Thyroid gland (tissue), 4 donors: Measurements from ENCODE around the gene CD300LB. TPM values are rescaled to one million over a fixed set of nuclear protein-coding genes. Genes with fewer than 3 reads are reported as not detected.
"Not testable (repeated sequence)": the region's sequence is repeated elsewhere in the genome, so short reads cannot be mapped to it uniquely, and the experiment has no call there.

Experiments
- DNase-seq, 2 donors: peaks; one replicate each; pipeline ENCODE4 v3.0.0-alpha.2; 2019
- H3K27ac ChIP-seq, 3 donors: fragments of 200-600 bp; sonication (generic); 1 replicate in 2 of 3; 2 replicates in 1 of 3; pipeline ENCODE4 v1.5.1; 2016 to 2019; ENCODE audit warnings: mild to moderate bottlenecking in 1 of 3, moderate library complexity in 1 of 3
- H3K27me3 ChIP-seq: fragments of 200-600 bp; sonication (generic); one replicate; pipeline ENCODE4 v1.5.1; 2019
- H3K36me3 ChIP-seq, 2 donors: fragments of 200-600 bp; sonication (generic); one replicate each; pipeline ENCODE4 v1.5.1; 2016 to 2019
- H3K4me1 ChIP-seq, 2 donors: fragments of 200-600 bp; sonication (generic); one replicate each; pipeline ENCODE4 v1.5.1; 2017 to 2019
- H3K4me3 ChIP-seq, 3 donors: fragments of 200-600 bp; sonication (generic); replicated peaks in 1 of 3; 1 replicate in 2 of 3; 2 replicates in 1 of 3; pipeline ENCODE4 v1.5.1; 2016; ENCODE audit warnings: mild to moderate bottlenecking in 1 of 3
- H3K9me3 ChIP-seq: fragments of 200-600 bp; sonication (generic); one replicate; pipeline ENCODE4 v1.5.1; 2017
- CTCF ChIP-seq, 6 experiments: fragments of 200-600 bp in 3 of 6; fragments of 450-650 bp in 3 of 6; sonication (generic) in 3 of 6; IDR thresholded peaks; one replicate each; pipeline ENCODE4 v1.5.1; 2016 to 2019; ENCODE audit warnings: antibody characterized with exemption in 6 of 6, mild to moderate bottlenecking in 2 of 6, inconsistent platforms in 1 of 6, moderate library complexity in 1 of 6
- POLR2A ChIP-seq, 2 donors: fragments of 450-650 bp; IDR thresholded peaks; one replicate each; pipeline ENCODE4 v1.6.1; 2017; ENCODE audit warnings: antibody characterized with exemption in 2 of 2, mild to moderate bottlenecking in 2 of 2, moderate library complexity in 1 of 2
- WGBS, 2 donors: methylation state at CpG; one replicate each; pipeline ENCODE4 v1.1.5; 2017; 5-methylcytosine and 5-hydroxymethylcytosine counted together
- intact Hi-C: fragments of 100-400 bp; cut with DNase I; formaldehyde crosslinking; loops from one replicate; pipeline ENCODE4 v1.15.1; 2023
- total RNA-seq, 4 donors: library from RNA; depleted of rRNA; stranded (reverse); fragments of >200 nt; gene quantifications; one replicate each; pipeline ENCODE4 v1.2.3, GENCODE V29; 2016

The CD300LB gene
- total RNA-seq, 4 donors from 2014 or later: not detected

GRCh38 chr17:74514632-74515334 lies 16.5 kb downstream of the CD300LB start:
- Histone ChIP-seq H3K36me3 (no peaks in the 10 kb centered on the region), H3K27ac (no peak overlapping the region), H3K27me3 (no peaks in the 10 kb centered on the region), H3K4me3 (no peak overlapping the region), H3K9me3 (no peaks in the 10 kb centered on the region), H3K4me1 (no peaks in the 10 kb centered on the region)
- DNase-seq: no peak
- TF ChIP-seq CTCF (IDR thresholded peaks at IDR 0.05) (no peak), POLR2A (IDR thresholded peaks at IDR 0.05) (no peak)
- intact Hi-C loops: no loop called here
- 90 to 91% methylated on average over 10 of the region's 10 CpGs for WGBS, 2 donors

- no peak overlapping the region for H3K4me3 ChIP-seq
- H3K27me3 ChIP-seq: no peaks in the 10 kb centered on the region
- WGBS, 2 donors: 79 to 84% methylated on average over 3 of the region's 3 CpGs
- H3K4me1 ChIP-seq: no peaks in the 10 kb centered on the region
- no peak for DNase-seq
- intact Hi-C loops: no loop called here
- H3K36me3 ChIP-seq: no peaks in the 10 kb centered on the region
- H3K9me3 ChIP-seq: no peaks in the 10 kb centered on the region
- H3K27ac ChIP-seq: no peak overlapping the region
- TF ChIP-seq POLR2A (IDR thresholded peaks at IDR 0.05) (no peak), CTCF (IDR thresholded peaks at IDR 0.05) (no peak)
These were observed 17.2 kb downstream of the CD300LB start for GRCh38 chr17:74513987-74514631.

GRCh38 chr17:74512624-74513091 lies 18.6 kb downstream of the CD300LB start:
- no peak for DNase-seq
- WGBS, 2 donors: 80 to 81% methylated on average over 7 of the region's 7 CpGs
- intact Hi-C loops: no loop called here
- H3K27me3 ChIP-seq: no peaks in the 10 kb centered on the region
- no peak overlapping the region for H3K27ac ChIP-seq
- H3K4me3 ChIP-seq: no peak overlapping the region
- TF ChIP-seq CTCF (IDR thresholded peaks at IDR 0.05): no peak
- TF ChIP-seq POLR2A (IDR thresholded peaks at IDR 0.05): no peak
- H3K4me1 ChIP-seq: no peaks in the 10 kb centered on the region
- H3K36me3 ChIP-seq: no peaks in the 10 kb centered on the region
- H3K9me3 ChIP-seq: no peaks in the 10 kb centered on the region

- intact Hi-C loops: no loop called here
- Histone ChIP-seq H3K36me3 (no peaks in the 10 kb centered on the region), H3K4me1 (no peaks in the 10 kb centered on the region), H3K4me3 (no peak overlapping the region), H3K27me3 (no peaks in the 10 kb centered on the region), H3K9me3 (no peaks in the 10 kb centered on the region), H3K27ac (no peak overlapping the region)
- TF ChIP-seq CTCF (IDR thresholded peaks at IDR 0.05): no peak
- TF ChIP-seq POLR2A (IDR thresholded peaks at IDR 0.05): no peak
- WGBS, 2 donors: 53 to 74% methylated on average over 2 of the region's 2 CpGs
- DNase-seq: peak; percentile 57 to 70
These were observed 19.2 kb downstream of the CD300LB start for GRCh38 chr17:74512036-74512435.

- no peak overlapping the region for H3K27ac ChIP-seq
- no peak overlapping the region for H3K4me3 ChIP-seq
- no peak for DNase-seq
- no peaks in the 10 kb centered on the region for H3K27me3 ChIP-seq
- no peaks in the 10 kb centered on the region for H3K9me3 ChIP-seq
- no peaks in the 10 kb centered on the region for H3K36me3 ChIP-seq
- H3K4me1 ChIP-seq: peaks cover 8 to 10% of the 10 kb centered on the region in 2 donors
- no peak for TF ChIP-seq CTCF (IDR thresholded peaks at IDR 0.05)
- TF ChIP-seq POLR2A (IDR thresholded peaks at IDR 0.05): no peak
- intact Hi-C loops: no loop called here
These were observed 23.1 kb downstream of the CD300LB start for GRCh38 chr17:74508156-74508555.

- H3K4me1 ChIP-seq: peaks cover 8 to 10% of the 10 kb centered on the region in 2 donors
- intact Hi-C loops, H3K27ac ChIP-seq, H3K27me3 ChIP-seq, H3K36me3 ChIP-seq, H3K9me3 ChIP-seq, H3K4me3 ChIP-seq: not testable (repeated sequence)
- peak; percentile 45 to 59 for DNase-seq
- 33 to 39% methylated on average over 5 of the region's 5 CpGs for WGBS, 2 donors
These were observed 27.3 kb downstream of the CD300LB start for GRCh38 chr17:74503949-74504348.
